SU-DHL-6 (cell line): Measurements from ENCODE around the gene FETUB.

Experiments
- CTCF ChIP-seq: fragments of 200-600 bp; sonication (generic); IDR thresholded peaks from one replicate; pipeline ENCODE4 v1.5.1; 2017; ENCODE audit warnings: antibody characterized with exemption, mild to moderate bottlenecking, low read length, moderate library complexity; ENCODE audit not compliant: insufficient read depth, poor library complexity, severe bottlenecking
- EZH2phosphoT487 ChIP-seq: fragments of 200-600 bp; sonication (generic), shearing (Covaris generic); conservative IDR thresholded peaks from 2 replicates; pipeline ENCODE4 v1.6.1; 2018; ENCODE audit warnings: mild to moderate bottlenecking, antibody characterized with exemption, low read length, moderate library complexity, mixed read lengths

GRCh38 chr3:186636536-186636935 lies 3.7 kb upstream of the FETUB start:
- TF ChIP-seq CTCF: no peak
- TF ChIP-seq EZH2phosphoT487: no peak
